HEK293 (cell line): ENCODE data around the gene CARNS1.

Experiments
- ZBTB21 ChIP-seq: fragments of 450-650 bp; formaldehyde crosslinking; IDR thresholded peaks from 2 replicates; pipeline ENCODE4 v1.5.1; 2017; ENCODE audit warnings: missing biosample characterization, missing genetic modification characterization
- ZNF843 ChIP-seq: fragments of 450-650 bp; formaldehyde crosslinking; IDR thresholded peaks from 2 replicates; pipeline ENCODE4 v1.5.1; 2016; ENCODE audit warnings: missing biosample characterization, missing genetic modification characterization
- TF ChIP-seq, protein P1 (sequence below): fragments of 450-650 bp; formaldehyde crosslinking; IDR thresholded peaks from 2 replicates; pipeline ENCODE4 v1.5.1; 2016; ENCODE audit warnings: missing biosample characterization, missing genetic modification characterization

DNA sequence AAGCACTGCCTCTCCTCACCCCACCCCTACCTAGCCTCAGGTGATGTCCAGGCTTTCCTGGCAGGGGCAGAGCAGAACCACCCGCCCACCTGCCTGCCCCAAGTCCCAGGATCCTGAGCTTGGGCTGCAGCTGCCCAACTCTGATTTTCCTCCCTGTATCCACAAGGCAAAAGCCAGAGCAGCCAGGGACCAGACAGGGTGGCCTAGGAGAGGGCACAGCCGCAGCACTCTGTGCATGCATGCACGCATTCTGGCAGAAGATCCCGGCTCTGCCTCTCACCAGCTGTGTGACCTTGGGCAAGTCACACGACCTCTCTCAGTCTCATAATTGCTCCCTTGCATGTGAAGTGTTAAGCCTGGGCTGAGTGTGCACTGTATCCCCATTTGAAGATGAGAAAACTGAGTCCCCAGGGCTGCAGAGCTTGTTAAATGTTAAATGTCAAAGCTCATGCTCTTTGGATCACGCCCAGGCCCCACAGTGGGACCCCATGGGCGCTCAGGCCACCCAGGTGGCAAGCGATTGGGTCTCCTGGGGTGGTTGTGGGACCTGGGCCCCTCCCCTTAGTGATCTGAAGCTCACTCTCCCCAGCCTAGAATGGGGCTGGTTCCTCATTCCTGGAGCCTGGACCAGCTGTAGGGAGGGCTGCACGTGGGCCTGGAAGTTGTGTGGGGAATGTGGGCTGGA is 2.8 kb upstream of the CARNS1 start:
- TF ChIP-seq ZNF843 (tag by site-specific recombination) (no peak), ZBTB21 (tag by site-specific recombination) (no peak)
- TF ChIP-seq, protein P1, sequence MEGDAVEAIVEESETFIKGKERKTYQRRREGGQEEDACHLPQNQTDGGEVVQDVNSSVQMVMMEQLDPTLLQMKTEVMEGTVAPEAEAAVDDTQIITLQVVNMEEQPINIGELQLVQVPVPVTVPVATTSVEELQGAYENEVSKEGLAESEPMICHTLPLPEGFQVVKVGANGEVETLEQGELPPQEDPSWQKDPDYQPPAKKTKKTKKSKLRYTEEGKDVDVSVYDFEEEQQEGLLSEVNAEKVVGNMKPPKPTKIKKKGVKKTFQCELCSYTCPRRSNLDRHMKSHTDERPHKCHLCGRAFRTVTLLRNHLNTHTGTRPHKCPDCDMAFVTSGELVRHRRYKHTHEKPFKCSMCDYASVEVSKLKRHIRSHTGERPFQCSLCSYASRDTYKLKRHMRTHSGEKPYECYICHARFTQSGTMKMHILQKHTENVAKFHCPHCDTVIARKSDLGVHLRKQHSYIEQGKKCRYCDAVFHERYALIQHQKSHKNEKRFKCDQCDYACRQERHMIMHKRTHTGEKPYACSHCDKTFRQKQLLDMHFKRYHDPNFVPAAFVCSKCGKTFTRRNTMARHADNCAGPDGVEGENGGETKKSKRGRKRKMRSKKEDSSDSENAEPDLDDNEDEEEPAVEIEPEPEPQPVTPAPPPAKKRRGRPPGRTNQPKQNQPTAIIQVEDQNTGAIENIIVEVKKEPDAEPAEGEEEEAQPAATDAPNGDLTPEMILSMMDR: no peak
